ENCODE measurements around the gene LSM7. TPM values are rescaled to one million over a fixed set of nuclear protein-coding genes. Genes with fewer than 3 reads are reported as not detected.

Gene LSM7
- total RNA-seq, 6 donors from 2014 or later: 58.6 to 127 (median 89.8) TPM

GRCh38 chr19:2372076-2372612 is 43.8 kb upstream of the LSM7 start:
- TF ChIP-seq POLR2A (IDR thresholded peaks at IDR 0.05) (no peak), CTCF (IDR thresholded peaks at IDR 0.05) (no peak), EP300 (IDR thresholded peaks at IDR 0.05) (no peak), POLR2AphosphoS5 (IDR thresholded peaks at IDR 0.05) (no peak)
- Histone ChIP-seq H3K36me3 (no peaks in the 10 kb centered on the region), H3K27ac (no peak overlapping the region), H3K4me1 (no peaks in the 10 kb centered on the region), H3K9me3 (no peaks in the 10 kb centered on the region), H3K4me3 (no peak overlapping the region), H3K27me3 (peaks cover 0 to 5% (median 0%) of the 10 kb centered on the region in 4 donors)
- DNase-seq (no peak), ATAC-seq (ENCODE audit: low FRiP score in 2 of 2) (no peak)
- WGBS, 2 donors: 55 to 59% methylated on average over 11 of the region's 11 CpGs

GRCh38 chr19:2371656-2372055 is 43.3 kb upstream of the LSM7 start:
- Histone ChIP-seq H3K9me3 (no peaks in the 10 kb centered on the region), H3K4me3 (no peak overlapping the region), H3K27me3 (peaks cover 0 to 5% (median 0%) of the 10 kb centered on the region in 4 donors), H3K36me3 (no peaks in the 10 kb centered on the region), H3K27ac (no peak overlapping the region), H3K4me1 (no peaks in the 10 kb centered on the region)
- 63 to 74% methylated on average over 15 to 16 of the region's 16 CpGs for WGBS, 2 donors
- no peak for ATAC-seq (ENCODE audit: low FRiP score in 2 of 2)
- DNase-seq: no peak
- TF ChIP-seq POLR2A (IDR thresholded peaks at IDR 0.05): no peak
- TF ChIP-seq EP300 (IDR thresholded peaks at IDR 0.05): no peak
- TF ChIP-seq CTCF (IDR thresholded peaks at IDR 0.05): no peak
- TF ChIP-seq POLR2AphosphoS5 (IDR thresholded peaks at IDR 0.05): no peak

- Histone ChIP-seq H3K4me1 (no peaks in the 10 kb centered on the region), H3K4me3 (no peak overlapping the region), H3K27ac (no peak overlapping the region), H3K27me3 (peaks cover 0 to 13% (median 7%) of the 10 kb centered on the region in 4 donors), H3K9me3 (no peaks in the 10 kb centered on the region), H3K36me3 (no peaks in the 10 kb centered on the region)
- no peak for DNase-seq
- TF ChIP-seq CTCF (IDR thresholded peaks at IDR 0.05): no peak
- no peak for TF ChIP-seq POLR2AphosphoS5 (IDR thresholded peaks at IDR 0.05)
- no peak for TF ChIP-seq EP300 (IDR thresholded peaks at IDR 0.05)
- WGBS, 2 donors: 41 to 50% methylated on average over 10 of the region's 10 CpGs
- ATAC-seq (ENCODE audit: low FRiP score in 2 of 2): no peak
Measured at GRCh38 chr19:2365201-2365970, 37.0 kb upstream of the LSM7 start.

GRCh38 chr19:2363419-2363818 is 35.0 kb upstream of the LSM7 start:
- Histone ChIP-seq H3K9me3 (no peaks in the 10 kb centered on the region), H3K4me1 (no peaks in the 10 kb centered on the region), H3K27ac (no peak overlapping the region), H3K27me3 (peaks cover 0 to 20% (median 11%) of the 10 kb centered on the region in 4 donors), H3K36me3 (no peaks in the 10 kb centered on the region), H3K4me3 (no peak overlapping the region)
- WGBS, 2 donors: 70 to 73% methylated on average over 17 of the region's 17 CpGs
- ATAC-seq (ENCODE audit: low FRiP score in 2 of 2) (no peak), DNase-seq (no peak)
- no peak for TF ChIP-seq CTCF (IDR thresholded peaks at IDR 0.05)
- no peak for TF ChIP-seq POLR2A (IDR thresholded peaks at IDR 0.05)
- no peak for TF ChIP-seq EP300 (IDR thresholded peaks at IDR 0.05)
- TF ChIP-seq POLR2AphosphoS5 (IDR thresholded peaks at IDR 0.05): no peak

- 78 to 80% methylated on average over 15 of the region's 15 CpGs for WGBS, 2 donors
- no peaks in the 10 kb centered on the region for H3K36me3 ChIP-seq
Measured at GRCh38 chr19:2362970-2363300, 34.5 kb upstream of the LSM7 start.

More at GRCh38 chr19:2362970-2363300, 34.5 kb upstream of the LSM7 start:
- Histone ChIP-seq H3K4me3 (no peak overlapping the region), H3K27ac (no peak overlapping the region), H3K4me1 (no peaks in the 10 kb centered on the region), H3K27me3 (peaks cover 0 to 20% (median 11%) of the 10 kb centered on the region in 4 donors), H3K9me3 (no peaks in the 10 kb centered on the region)
- ATAC-seq (ENCODE audit: low FRiP score in 2 of 2) (no peak), DNase-seq (no peak)
- TF ChIP-seq POLR2AphosphoS5 (IDR thresholded peaks at IDR 0.05) (no peak), EP300 (IDR thresholded peaks at IDR 0.05) (no peak), POLR2A (IDR thresholded peaks at IDR 0.05) (no peak), CTCF (IDR thresholded peaks at IDR 0.05) (no peak)
